ENCODE measurements around the gene CFL1. TPM values are rescaled to one million over a fixed set of nuclear protein-coding genes. Genes with fewer than 3 reads are reported as not detected.
"Not testable (repeated sequence)": the region's sequence is repeated elsewhere in the genome, so short reads cannot be mapped to it uniquely, and the experiment has no call there.

Gene CFL1
- total RNA-seq, 1 donor from 2014 or later, result 404 TPM

GRCh38 chr11:65832231-65832630 is 25.7 kb downstream of the CFL1 start:
- not testable (repeated sequence) for DNase-seq

- no peak for DNase-seq
Measured at GRCh38 chr11:65829459-65829858, 28.5 kb downstream of the CFL1 start.

GRCh38 chr11:65826984-65827735 is 30.8 kb downstream of the CFL1 start:
- DNase-seq, result no peak

GRCh38 chr11:65822776-65823528 is 35.0 kb downstream of the CFL1 start:
- no peak for DNase-seq

GRCh38 chr11:65821107-65821506 is 36.9 kb downstream of the CFL1 start:
- DNase-seq, result no peak

GRCh38 chr11:65817835-65818680 is 39.9 kb downstream of the CFL1 start:
- peak; percentile 86 for DNase-seq

- DNase-seq, result no peak
Measured at GRCh38 chr11:65817312-65817834, 40.6 kb downstream of the CFL1 start.

GRCh38 chr11:65816696-65817095 is 41.3 kb downstream of the CFL1 start:
- DNase-seq, result no peak

GRCh38 chr11:65814986-65815565 is 42.9 kb downstream of the CFL1 start:
- no peak for DNase-seq

GRCh38 chr11:65814131-65814985 is 43.6 kb downstream of the CFL1 start:
- no peak for DNase-seq

- no peak for DNase-seq
Measured at GRCh38 chr11:65811764-65812475, 46.1 kb downstream of the CFL1 start.

- DNase-seq, result no peak
Measured at GRCh38 chr11:65810046-65810868, 47.7 kb downstream of the CFL1 start.

GRCh38 chr11:65809496-65809895 is 48.5 kb downstream of the CFL1 start:
- DNase-seq, result no peak

- no peak for DNase-seq
Measured at GRCh38 chr11:65808744-65809341, 49.1 kb downstream of the CFL1 start.

- no peak for DNase-seq
Measured at GRCh38 chr11:65806979-65807378, 51.0 kb downstream of the CFL1 start.
